Osteoblast (primary cell): Measurements from ENCODE around the gene SLC6A19. TPM values are rescaled to one million over a fixed set of nuclear protein-coding genes. Genes with fewer than 3 reads are reported as not detected.
"Not testable (repeated sequence)": the region's sequence is repeated elsewhere in the genome, so short reads cannot be mapped to it uniquely, and the experiment has no call there.

Source experiments
- DNase-seq: peaks from one replicate; pipeline ENCODE4 v3.0.0; 2011; ENCODE audit warnings: low spot score, mixed read lengths; ENCODE audit not compliant: insufficient read length; ENCODE audit errors: missing footprints
- H2AFZ ChIP-seq: 2 replicates; pipeline ENCODE4 v1.6.0; 2011; ENCODE audit warnings: mild to moderate bottlenecking, low read length
- H3K27ac ChIP-seq: 2 replicates; pipeline ENCODE4 v1.5.1; 2011; ENCODE audit warnings: mild to moderate bottlenecking, low read depth, low read length, moderate library complexity
- H3K27me3 ChIP-seq: 2 replicates; pipeline ENCODE4 v1.6.0; 2012; ENCODE audit warnings: mild to moderate bottlenecking, control low read depth, inconsistent platforms, low read length, moderate library complexity; ENCODE audit not compliant: insufficient read depth
- H3K36me3 ChIP-seq: 2 replicates; pipeline ENCODE4 v1.5.1; 2011; ENCODE audit warnings: mild to moderate bottlenecking, low read length, control low read depth, moderate library complexity; ENCODE audit not compliant: insufficient read depth
- H3K4me1 ChIP-seq: 2 replicates; pipeline ENCODE4 v1.5.1; 2011; ENCODE audit warnings: mild to moderate bottlenecking, low read length, control low read depth, moderate library complexity; ENCODE audit not compliant: insufficient read depth
- H3K4me2 ChIP-seq: 2 replicates; pipeline ENCODE4 v1.6.0; 2011; ENCODE audit warnings: mild to moderate bottlenecking, low read length; ENCODE audit not compliant: insufficient read depth
- H3K4me3 ChIP-seq: fragments of 200-600 bp; sonication (generic); 3 replicates; pipeline ENCODE4 v1.5.1; 2012; ENCODE audit warnings: mild to moderate bottlenecking, low read length, inconsistent platforms; ENCODE audit not compliant: insufficient read depth
- H3K79me2 ChIP-seq: 2 replicates; pipeline ENCODE4 v1.6.0; 2012; ENCODE audit warnings: mild to moderate bottlenecking, low read length, control low read depth, inconsistent platforms; ENCODE audit not compliant: insufficient read depth
- H3K9me3 ChIP-seq: 2 replicates; pipeline ENCODE4 v1.5.1; 2011; ENCODE audit warnings: low read depth, low read length, control low read depth
- H4K20me1 ChIP-seq: 2 replicates; pipeline ENCODE4 v1.6.0; 2012; ENCODE audit warnings: mild to moderate bottlenecking, low read length, control low read depth; ENCODE audit not compliant: insufficient read depth
- total RNA-seq: library from RNA; depleted of rRNA; stranded (reverse); fragments of >200 nt; gene quantifications from 2 replicates; pipeline ENCODE4 v1.2.3, GENCODE V29; 2012
- TF ChIP-seq, protein P1 (sequence below): IDR thresholded peaks from 2 replicates; pipeline ENCODE4 v1.5.1; 2011; ENCODE audit warnings: mild to moderate bottlenecking, low read depth, low read length, moderate library complexity; ENCODE audit errors: extremely low read depth

The SLC6A19 gene
- total RNA-seq, 1 donor = not detected

DNA sequence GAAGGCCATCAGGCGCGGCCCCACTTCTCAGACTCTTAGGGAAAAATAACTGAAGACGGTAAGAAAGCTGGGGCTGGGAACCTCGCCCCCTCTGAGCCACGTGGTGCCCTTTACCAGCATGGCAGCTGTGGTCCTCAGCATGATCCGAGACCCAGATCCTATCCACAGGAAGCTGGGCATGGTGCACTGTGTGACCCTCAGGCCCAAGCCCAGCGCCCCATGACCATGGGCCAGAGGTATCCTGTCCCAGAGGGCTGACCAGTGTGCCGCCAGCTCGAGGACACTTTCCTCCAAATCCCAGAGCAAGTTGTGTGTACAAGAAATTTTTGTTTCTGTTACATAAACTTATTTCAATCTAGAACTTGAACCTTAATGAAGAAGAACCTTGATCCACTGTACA lies 65.4 kb downstream of the SLC6A19 start:
- no peak for DNase-seq
- H2AFZ ChIP-seq = no peak overlapping the region
- no peak overlapping the region for H3K4me3 ChIP-seq
- TF ChIP-seq, protein P1, sequence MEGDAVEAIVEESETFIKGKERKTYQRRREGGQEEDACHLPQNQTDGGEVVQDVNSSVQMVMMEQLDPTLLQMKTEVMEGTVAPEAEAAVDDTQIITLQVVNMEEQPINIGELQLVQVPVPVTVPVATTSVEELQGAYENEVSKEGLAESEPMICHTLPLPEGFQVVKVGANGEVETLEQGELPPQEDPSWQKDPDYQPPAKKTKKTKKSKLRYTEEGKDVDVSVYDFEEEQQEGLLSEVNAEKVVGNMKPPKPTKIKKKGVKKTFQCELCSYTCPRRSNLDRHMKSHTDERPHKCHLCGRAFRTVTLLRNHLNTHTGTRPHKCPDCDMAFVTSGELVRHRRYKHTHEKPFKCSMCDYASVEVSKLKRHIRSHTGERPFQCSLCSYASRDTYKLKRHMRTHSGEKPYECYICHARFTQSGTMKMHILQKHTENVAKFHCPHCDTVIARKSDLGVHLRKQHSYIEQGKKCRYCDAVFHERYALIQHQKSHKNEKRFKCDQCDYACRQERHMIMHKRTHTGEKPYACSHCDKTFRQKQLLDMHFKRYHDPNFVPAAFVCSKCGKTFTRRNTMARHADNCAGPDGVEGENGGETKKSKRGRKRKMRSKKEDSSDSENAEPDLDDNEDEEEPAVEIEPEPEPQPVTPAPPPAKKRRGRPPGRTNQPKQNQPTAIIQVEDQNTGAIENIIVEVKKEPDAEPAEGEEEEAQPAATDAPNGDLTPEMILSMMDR = no peak
- H3K79me2 ChIP-seq = no peaks in the 10 kb centered on the region
- H3K27me3 ChIP-seq = no peaks in the 10 kb centered on the region
- no peak overlapping the region for H3K4me2 ChIP-seq
- H3K27ac ChIP-seq = no peak overlapping the region
- H3K36me3 ChIP-seq = no peaks in the 10 kb centered on the region
- H4K20me1 ChIP-seq = no peaks in the 10 kb centered on the region
- no peaks in the 10 kb centered on the region for H3K4me1 ChIP-seq
- peaks cover 3% of the 10 kb centered on the region for H3K9me3 ChIP-seq

DNA sequence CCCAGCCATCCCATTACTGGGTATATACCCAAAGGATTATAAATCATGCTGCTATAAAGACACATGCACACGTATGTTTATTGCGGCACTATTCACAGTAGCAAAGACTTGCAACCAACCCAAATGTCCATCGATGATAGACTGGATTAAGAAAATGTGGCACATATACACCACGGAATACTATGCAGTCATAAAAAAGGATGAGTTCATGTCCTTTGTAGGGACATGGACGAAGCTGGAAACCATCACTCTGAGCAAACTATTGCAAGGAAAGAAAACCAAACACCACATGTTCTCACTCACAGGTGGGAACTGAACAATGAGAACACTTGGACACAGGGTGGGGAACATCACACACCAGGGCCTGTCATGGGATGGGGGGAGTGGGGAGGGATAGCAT lies 66.1 kb downstream of the SLC6A19 start:
- H3K9me3 ChIP-seq, DNase-seq: not testable (repeated sequence)

DNA sequence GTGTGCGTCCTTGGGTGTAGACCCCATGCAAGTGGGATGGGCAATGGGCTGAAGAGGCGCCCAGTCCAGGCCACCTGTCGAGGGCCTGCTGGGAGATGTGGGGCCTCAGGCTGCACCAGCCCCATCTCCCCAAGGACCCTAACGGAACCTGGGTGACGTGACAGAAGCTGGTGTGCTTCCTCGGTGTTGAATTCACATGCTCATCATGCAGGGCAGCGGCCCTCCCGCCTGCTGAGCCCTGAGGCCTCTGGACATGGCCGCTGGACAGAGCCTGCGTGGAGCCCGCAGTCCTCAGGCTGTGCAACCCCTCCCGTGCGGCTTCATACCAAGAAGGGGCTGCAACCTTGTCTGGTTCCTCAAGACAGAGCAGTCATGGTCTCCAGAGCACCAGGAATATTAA lies 66.7 kb downstream of the SLC6A19 start:
- no peaks in the 10 kb centered on the region for H3K9me3 ChIP-seq
- no peak overlapping the region for H3K4me3 ChIP-seq
- H4K20me1 ChIP-seq = no peaks in the 10 kb centered on the region
- no peaks in the 10 kb centered on the region for H3K79me2 ChIP-seq
- H2AFZ ChIP-seq = no peak overlapping the region
- no peaks in the 10 kb centered on the region for H3K36me3 ChIP-seq
- TF ChIP-seq, protein P1 = no peak
- DNase-seq = no peak
- no peaks in the 10 kb centered on the region for H3K27me3 ChIP-seq
- no peaks in the 10 kb centered on the region for H3K4me1 ChIP-seq
- no peak overlapping the region for H3K27ac ChIP-seq
- H3K4me2 ChIP-seq = no peak overlapping the region

More for the DNA sequence above, 66.1 kb downstream of the SLC6A19 start:
- not testable (repeated sequence) for H3K27ac ChIP-seq, H3K4me3 ChIP-seq, H3K36me3 ChIP-seq, H3K27me3 ChIP-seq, H3K4me2 ChIP-seq, H4K20me1 ChIP-seq, H3K4me1 ChIP-seq, H3K79me2 ChIP-seq, H2AFZ ChIP-seq

DNA sequence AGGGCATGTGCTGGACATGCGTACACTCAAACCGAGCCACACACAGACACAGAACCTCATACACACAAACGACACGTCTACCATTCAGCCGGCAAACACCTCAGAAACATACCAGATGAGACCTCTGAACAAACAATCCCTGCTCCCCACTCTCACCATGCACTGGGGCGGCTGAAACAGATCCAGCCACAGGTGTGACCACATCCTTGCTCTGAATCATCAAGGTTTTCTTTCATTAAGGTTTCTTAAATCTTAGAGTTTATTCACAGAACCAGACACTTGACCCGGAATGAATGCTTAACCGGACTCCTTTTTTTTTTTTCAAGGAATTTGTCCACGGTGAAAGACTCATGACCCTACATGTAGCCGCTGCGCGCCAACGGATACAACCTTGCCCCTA lies 67.3 kb downstream of the SLC6A19 start:
- no peak overlapping the region for H3K27ac ChIP-seq
- no peaks in the 10 kb centered on the region for H3K9me3 ChIP-seq
- H3K4me1 ChIP-seq = no peaks in the 10 kb centered on the region
- no peaks in the 10 kb centered on the region for H3K27me3 ChIP-seq
- no peak for DNase-seq
- H3K36me3 ChIP-seq = no peaks in the 10 kb centered on the region
- no peak overlapping the region for H3K4me2 ChIP-seq
- H4K20me1 ChIP-seq = no peaks in the 10 kb centered on the region
- TF ChIP-seq, protein P1 = no peak
- no peak overlapping the region for H3K4me3 ChIP-seq
- no peak overlapping the region for H2AFZ ChIP-seq
- H3K79me2 ChIP-seq = no peaks in the 10 kb centered on the region
